ENCODE data around the gene EPB41L4B. TPM values are rescaled to one million over a fixed set of nuclear protein-coding genes. Genes with fewer than 3 reads are reported as not detected.

The EPB41L4B gene
- total and polyA plus RNA-seq, 2 of the 13 experiments (the other 11 are each of a cell fraction or from before 2014, with no cell fraction given): 17.6 to 22.1 TPM

DNA sequence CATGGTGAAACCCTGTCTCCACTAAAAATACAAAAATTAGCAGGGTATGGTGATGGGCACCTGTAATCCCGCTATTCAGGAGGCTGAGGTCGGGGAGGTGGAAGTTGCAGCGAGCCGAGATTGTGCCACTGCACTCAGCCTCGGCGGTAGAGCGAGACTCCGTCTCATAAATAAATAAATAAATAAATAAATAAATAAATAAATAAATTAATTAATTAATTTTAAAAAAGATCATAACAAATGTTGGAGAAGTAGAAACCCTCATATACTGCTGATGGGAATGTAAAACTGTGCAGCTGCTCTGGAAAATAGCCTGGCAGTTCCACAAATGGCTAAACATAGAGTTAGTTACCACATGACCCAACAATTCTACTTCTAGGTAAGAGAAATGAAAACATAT, 39.3 kb downstream of the EPB41L4B start (continued):
- TF ChIP-seq RERE (CRISPR knock-in tag; IDR thresholded peaks at IDR 0.05; ENCODE audit: low read depth): no peak
- TF ChIP-seq ZNF251 (CRISPR knock-in tag; IDR thresholded peaks at IDR 0.05): no peak
- no peak for TF ChIP-seq CREB3 (CRISPR knock-in tag; IDR thresholded peaks at IDR 0.05)
- no peak for TF ChIP-seq ZEB1 (IDR thresholded peaks at IDR 0.05; ENCODE audit: insufficient replicate concordance, low read depth)
- TF ChIP-seq SP5 (CRISPR knock-in tag; IDR thresholded peaks at IDR 0.05; ENCODE audit: borderline replicate concordance, low read depth): no peak
- no peak for TF ChIP-seq ZSCAN22 (CRISPR knock-in tag; IDR thresholded peaks at IDR 0.05)
- no peak for TF ChIP-seq ZNF121 (CRISPR knock-in tag; IDR thresholded peaks at IDR 0.05)

GRCh38 chr9:109278848-109279247, 42.0 kb downstream of the EPB41L4B start:
- no peak overlapping the region for H3K27ac ChIP-seq (ENCODE audit: extremely low read length, insufficient read depth, low read length)
- no peaks in the 10 kb centered on the region for H3K27me3 ChIP-seq (ENCODE audit: control insufficient read depth in 1 of 2, insufficient read depth in 2 of 2, low read length in 2 of 2)
- no peaks in the 10 kb centered on the region for H4K20me1 ChIP-seq (ENCODE audit: insufficient read depth, low read length)
- H3K4me3 ChIP-seq (replicated peaks in 1 of 3; ENCODE audit: insufficient read depth in 1 of 3, low read depth in 2 of 3, low read length in 3 of 3): no peak overlapping the region
- H3K9ac ChIP-seq (ENCODE audit: insufficient read depth, low read depth, low read length): no peak overlapping the region
- H3K4me2 ChIP-seq (ENCODE audit: low read depth, low read length): no peak overlapping the region
- intact Hi-C loops (cut with micrococcal nuclease; ENCODE audit: unreplicated experiment): no loop called here
- no peak for FAIRE-seq
- DNase-seq (ENCODE audit: low spot score): no peak
- BruUV-seq (replicated peaks): no TSS peak
- peaks cover 34% of the 10 kb centered on the region for H3K4me1 ChIP-seq (ENCODE audit: insufficient read depth, low read length)
- in situ Hi-C loops (cut with HindIII; ENCODE audit: extremely low pct_ligation_motif_present, low pct_unique_long_range_greater_than_20kb): no loop called here
- no peak for TF ChIP-seq HNRNPLL (IDR thresholded peaks at IDR 0.05; ENCODE audit: low read depth, low read length, poor library complexity, severe bottlenecking)
- no peak for TF ChIP-seq ZBTB38 (CRISPR knock-in tag; IDR thresholded peaks at IDR 0.05)
- TF ChIP-seq ZNF513 (CRISPR knock-in tag; conservative IDR thresholded peaks at IDR 0.05): no peak
- no peak for TF ChIP-seq FOXO1 (CRISPR knock-in tag; IDR thresholded peaks at IDR 0.05)
- no peak for TF ChIP-seq RFXAP (CRISPR knock-in tag; IDR thresholded peaks at IDR 0.05; ENCODE audit: borderline replicate concordance)
- no peak for TF ChIP-seq CHCHD3 (CRISPR knock-in tag; IDR thresholded peaks at IDR 0.05)
- TF ChIP-seq ZMYM3 (CRISPR knock-in tag; IDR thresholded peaks at IDR 0.05): no peak
- no peak for TF ChIP-seq ZNF451 (CRISPR knock-in tag; IDR thresholded peaks at IDR 0.05)
- ChIA-PET POLR2A (no interaction called here), CTCF (ENCODE audit: low intra/inter-chr PET ratio, low total read pairs) (no interaction called here)
- WGBS (ENCODE audit: low lambda C conversion rate): 91% methylated on average over 2 of the region's 2 CpGs
- no peak for ATAC-seq
- H2AFZ ChIP-seq (ENCODE audit: low read length): no peak overlapping the region
- no peaks in the 10 kb centered on the region for H3K9me3 ChIP-seq (ENCODE audit: low read length)
- H3K79me2 ChIP-seq (ENCODE audit: insufficient read depth, low read length): peaks cover 2% of the 10 kb centered on the region
- H3K36me3 ChIP-seq (replicated peaks in 1 of 2; ENCODE audit: control insufficient read depth in 1 of 2, insufficient read depth in 2 of 2, low read length in 2 of 2): no peaks in the 10 kb centered on the region; a peak in 1 of 5 replicates

Measured in HepG2 (cell line).